Adrenal gland (tissue), 5 donors: ENCODE data around the gene CHPF.

Experiments used
- CTCF ChIP-seq, 6 experiments: fragments of 450-650 bp in 4 of 6; fragments of 200-600 bp in 2 of 6; sonication (generic) in 1 of 6; IDR thresholded peaks; 1 replicate in 5 of 6; 2 replicates in 1 of 6; pipeline versions ENCODE4 v1.5.1 to v1.8.0; 2016 to 2021; ENCODE audit warnings: antibody characterized with exemption in 6 of 6, mild to moderate bottlenecking in 2 of 6, moderate library complexity in 1 of 6
- POLR2A ChIP-seq, 2 donors: fragments of 450-650 bp; IDR thresholded peaks; one replicate each; pipeline ENCODE4 v1.6.1; 2017; ENCODE audit warnings: antibody characterized with exemption in 2 of 2, mild to moderate bottlenecking in 2 of 2, moderate library complexity in 1 of 2
- donor health status: DM: no; HTN: no; CAD: no.

GRCh38 chr2:219547621-219548020 is 4.0 kb upstream of the CHPF start:
- no peak for TF ChIP-seq CTCF (IDR thresholded peaks at IDR 0.05)
- no peak for TF ChIP-seq POLR2A (IDR thresholded peaks at IDR 0.05)
